ENCODE results near the gene ADCK2.
A peak's percentile ranks its signal among the peaks of the same experiment; 100 is the strongest.
"Not testable (repeated sequence)": the region's sequence is repeated elsewhere in the genome, so short reads cannot be mapped to it uniquely, and the experiment has no call there.

The ADCK2 gene

DNA sequence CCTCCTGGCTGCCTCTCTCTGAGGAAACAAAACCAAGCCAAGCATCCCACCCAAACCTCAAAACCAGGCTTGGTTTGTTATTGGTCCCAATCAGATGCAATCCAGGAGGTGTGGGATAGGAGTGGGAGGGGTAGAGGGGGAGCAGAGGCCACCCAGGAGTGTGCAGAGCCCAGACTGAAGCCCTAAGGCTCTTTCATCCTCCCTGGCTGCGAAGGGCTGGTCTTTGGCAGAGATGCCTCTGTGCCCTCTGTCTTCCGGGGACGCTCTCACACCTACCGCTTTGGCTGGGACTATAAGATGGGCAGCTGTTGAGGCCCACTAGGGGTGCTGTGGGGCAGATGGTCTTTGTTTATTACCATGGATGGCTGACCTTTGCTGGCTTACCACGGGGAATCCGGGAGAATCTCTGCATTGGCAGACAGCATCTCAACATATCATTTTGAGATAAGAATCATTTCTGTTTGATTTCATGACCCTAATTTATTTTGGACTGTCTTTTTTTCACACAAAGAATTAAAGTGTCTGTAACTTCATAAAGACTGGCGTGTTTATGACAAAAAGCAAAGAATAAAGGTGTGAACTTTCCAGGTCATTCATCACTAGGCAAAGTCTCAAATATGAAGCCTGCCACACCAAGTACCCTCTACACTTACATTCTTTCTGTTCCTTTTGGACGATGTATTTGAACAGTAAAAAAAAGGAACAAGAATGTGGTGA lies 25.7 kb upstream of the ADCK2 start:
- peak; percentile 12 for DNase-seq

DNA sequence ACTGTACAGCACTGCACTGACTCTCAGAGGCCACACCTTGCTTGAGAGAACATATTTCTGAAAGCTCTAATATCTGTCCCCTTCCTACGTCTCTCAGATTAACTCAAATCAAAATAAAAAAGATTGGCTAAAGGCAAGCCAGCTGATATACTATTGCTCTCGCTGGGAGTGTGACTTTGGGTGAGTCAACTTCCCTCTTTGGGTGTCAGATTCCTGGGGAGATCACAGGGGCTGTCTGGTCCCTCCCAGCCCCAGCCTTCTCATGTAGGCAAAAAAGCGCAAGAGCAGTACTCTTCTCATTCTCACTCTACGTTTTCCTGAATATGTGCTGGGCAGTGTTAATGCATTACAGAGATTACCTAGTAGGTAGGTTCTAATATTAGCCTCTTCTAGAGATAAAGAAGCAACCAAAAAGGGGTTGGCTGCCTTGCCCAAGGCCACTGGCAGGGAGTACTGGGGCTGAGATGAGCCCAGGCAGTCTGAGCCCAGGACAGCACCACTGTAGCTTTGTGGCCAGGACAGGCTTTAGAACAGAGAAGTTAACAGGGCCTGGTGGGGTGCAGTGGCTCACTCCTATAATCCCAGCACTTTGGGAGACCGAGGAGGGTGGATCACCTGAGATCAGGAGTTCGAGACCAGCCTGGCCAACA lies 23.1 kb upstream of the ADCK2 start:
- no peak for DNase-seq

DNA sequence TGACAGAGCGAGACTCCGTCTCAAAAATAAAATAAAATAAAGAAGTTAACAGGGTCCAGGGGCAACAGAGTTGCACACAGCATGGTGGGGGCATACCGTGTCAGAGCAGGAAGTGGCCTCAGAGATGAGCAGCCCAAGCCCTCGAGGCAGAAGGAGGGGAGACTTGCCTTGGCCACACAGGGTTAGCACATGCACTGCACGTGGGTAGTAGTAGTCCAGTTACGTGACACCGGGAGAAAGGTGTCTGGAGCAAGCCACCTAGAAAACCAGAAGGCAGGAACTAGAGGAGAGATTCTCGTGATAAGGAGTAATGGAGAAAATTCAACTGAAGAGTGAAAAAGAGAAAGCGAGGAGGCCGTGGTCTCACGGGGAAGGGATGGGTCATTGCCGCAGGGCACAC lies 22.4 kb upstream of the ADCK2 start:
- DNase-seq, result no peak

- DNase-seq, result no peak
These were observed 19.2 kb upstream of the ADCK2 start for GRCh38 chr7:140653319-140654108.

DNA sequence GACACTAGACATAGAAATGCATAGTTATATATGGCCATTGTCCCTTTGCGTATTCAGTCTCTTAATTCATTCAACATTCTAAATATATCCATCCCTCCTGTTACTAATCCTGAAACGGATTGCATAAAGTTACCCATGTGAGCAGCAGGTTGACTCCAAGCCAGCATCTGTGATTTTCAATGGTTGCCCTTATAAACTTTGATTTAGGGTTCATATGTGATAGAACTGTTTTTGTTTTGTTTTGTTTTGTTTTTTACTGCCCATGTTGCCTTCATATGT lies 18.7 kb upstream of the ADCK2 start:
- no peak for DNase-seq

DNA sequence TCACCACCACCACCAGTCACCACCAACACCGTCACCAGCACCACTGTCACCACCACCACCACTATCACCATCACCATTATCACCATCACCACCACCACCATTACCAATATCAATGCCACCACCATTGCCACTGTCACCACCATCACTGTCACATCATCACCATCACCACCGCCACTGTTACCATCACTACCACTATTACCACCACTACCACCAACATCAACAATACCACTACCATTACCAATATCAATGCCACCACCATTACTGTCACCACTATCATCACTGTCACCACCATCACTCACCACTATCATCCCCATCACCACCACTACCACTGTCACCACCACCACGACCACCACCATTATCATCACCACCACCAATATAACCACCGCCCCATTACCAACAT lies 18.1 kb upstream of the ADCK2 start:
- DNase-seq, result no peak

DNA sequence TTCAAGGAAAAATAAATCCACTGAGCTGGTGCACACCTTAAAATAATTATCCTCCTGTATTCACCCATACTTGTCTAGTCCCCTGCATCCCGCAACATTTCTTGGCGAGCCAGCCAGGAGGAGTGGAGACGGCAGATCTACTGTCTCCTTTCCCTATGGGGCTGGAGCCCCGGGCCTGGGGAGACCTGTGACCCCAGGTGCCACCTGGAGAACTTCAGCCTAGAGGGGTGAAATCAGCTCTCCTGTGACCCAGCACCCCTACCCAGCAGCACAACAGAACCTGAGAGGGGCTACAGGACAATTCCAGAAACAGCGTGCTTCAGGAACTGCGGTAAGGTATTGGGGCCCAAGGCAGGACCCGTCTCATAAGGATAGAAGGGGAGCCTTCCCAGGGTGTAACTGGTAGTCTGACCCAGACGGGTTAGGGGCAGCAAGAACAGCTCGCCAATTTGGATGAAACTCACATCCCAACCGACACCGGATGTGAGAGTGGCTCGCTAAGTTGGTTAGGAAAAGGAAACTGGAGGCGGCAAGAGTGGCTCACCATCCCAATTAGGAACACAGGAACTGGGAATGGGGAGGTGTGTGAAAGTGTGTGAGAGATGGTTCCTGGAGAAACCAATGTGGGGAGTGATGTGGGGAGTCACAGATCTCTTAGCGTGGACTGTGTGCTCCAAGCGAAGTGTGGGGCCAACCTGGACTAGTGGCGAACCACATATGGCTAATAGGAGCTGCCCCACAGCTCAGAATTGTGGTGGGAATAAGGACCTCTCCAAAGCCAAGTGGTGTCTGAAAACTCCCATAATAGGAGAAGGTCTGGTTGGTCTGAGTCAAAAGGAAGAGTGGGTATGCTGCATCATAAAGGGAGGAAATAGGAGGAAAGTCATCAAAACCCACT lies 17.0 kb upstream of the ADCK2 start:
- no peak for DNase-seq

- DNase-seq, result no peak
These were observed 15.9 kb upstream of the ADCK2 start for GRCh38 chr7:140656548-140657515.

DNA sequence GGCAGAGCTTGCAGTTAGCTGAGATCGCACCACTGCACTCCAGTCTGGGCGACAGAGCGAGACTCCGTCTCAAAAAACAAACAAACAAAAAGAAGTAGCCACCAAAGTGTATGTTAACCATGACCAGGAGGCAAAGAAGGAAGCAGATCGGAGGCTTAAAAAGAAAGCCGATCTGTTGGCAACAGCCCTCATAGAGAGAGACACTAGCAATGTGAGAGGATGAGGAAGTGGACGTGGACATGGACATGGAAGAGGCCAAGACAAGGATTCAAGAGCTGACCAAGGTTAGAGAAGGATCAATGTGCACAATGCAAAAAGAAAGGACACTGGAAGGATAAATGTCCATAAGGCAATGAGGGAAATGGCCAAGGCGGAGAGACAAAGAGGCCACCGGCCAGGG lies 14.9 kb upstream of the ADCK2 start:
- no peak for DNase-seq

DNA sequence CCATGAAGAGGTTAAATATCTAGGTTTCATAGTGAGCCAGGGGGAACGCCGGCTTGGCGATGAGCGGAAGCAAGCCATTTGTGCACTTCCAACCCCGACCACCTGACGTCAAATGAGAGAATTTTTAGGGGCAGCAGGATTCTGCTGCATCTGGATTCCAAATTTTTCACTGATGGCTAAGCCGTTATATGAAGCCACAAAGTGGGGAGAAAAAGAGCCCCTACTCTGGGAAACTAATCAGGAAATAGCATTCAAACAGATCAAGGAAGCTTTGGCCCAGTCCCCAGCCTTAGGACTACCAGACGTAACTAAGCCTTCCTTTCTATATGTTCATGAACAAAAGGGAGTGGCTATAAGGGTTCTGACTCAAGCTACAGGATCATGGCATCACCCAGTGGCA lies 12.9 kb upstream of the ADCK2 start:
- DNase-seq, result no peak

DNA sequence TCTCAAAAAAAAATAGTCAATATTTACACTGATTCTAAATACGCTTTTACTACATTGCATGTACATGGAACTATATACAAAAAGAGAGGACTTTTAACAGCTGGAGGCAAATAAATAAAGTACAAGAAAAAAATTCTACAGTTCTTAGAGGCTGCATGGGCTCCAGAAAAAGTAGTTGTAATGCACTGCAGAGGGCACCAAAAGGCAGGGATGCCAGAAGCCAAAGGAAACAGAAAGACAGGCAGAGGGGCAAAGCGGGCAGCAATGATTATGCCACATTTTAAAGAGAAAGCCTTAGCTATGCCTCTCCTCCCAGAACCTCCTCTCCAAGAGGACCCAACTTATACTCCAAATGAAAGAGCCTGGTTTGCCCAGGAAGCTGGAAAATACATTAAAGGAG lies 11.6 kb upstream of the ADCK2 start:
- DNase-seq, result no peak

DNA sequence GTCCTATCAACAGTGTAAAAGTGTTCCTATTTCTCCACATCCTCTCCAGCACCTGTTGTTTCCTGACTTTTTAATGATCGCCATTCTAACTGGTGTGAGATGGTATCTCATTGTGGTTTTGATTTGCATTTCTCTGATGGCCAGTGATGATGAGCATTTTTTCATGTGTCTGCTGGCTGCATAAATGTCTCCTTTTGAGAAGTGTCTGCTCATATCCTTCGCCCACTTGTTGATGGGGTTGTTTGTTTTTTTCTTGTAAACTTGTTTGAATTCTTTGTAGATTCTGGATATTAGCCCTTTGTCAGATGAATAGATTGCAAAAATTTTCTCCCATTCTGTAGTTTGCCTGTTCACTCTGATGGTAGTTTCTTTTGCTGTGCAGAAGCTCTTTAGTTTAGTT lies 9.8 kb upstream of the ADCK2 start:
- DNase-seq, result not testable (repeated sequence)

DNA sequence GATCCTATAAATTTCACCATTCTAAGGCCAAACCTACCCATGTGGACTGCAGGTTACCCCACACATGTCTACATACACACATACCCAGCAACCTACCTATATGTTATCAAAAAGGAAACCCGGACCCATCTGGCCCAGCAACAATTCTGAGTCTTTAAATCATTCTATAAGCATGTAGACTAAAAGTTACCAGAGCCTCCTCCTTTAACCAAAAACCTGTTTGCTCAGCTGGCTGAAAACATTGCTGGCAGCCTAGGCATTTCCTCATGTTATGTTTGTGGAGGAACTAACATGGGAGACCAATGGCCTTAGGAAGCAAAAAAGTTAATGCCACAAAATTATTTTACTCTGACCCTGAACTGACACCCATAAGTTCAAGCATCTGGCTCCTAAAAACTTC lies 5.3 kb upstream of the ADCK2 start:
- DNase-seq, result no peak

- DNase-seq, result no peak
These were observed 4.1 kb upstream of the ADCK2 start for GRCh38 chr7:140668641-140669040.

DNA sequence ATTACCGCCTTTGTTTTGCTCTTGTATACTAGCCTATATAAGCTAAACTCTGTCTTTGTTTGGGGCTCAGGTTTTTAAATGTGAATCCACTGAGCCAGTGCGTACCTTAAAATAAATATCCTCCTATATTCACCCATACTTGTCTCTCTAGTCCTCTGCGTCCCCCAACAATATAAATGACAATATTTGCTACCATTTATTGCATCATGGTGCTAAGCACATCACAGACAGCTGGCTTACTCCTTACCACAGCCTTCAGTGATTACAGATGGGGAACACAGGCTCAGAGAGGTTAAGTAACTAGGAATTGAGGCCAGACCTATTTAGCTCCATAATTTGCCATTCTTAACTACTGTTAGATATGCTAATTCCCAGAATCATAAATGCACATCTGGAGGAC lies 3.4 kb upstream of the ADCK2 start:
- no peak for DNase-seq

DNA sequence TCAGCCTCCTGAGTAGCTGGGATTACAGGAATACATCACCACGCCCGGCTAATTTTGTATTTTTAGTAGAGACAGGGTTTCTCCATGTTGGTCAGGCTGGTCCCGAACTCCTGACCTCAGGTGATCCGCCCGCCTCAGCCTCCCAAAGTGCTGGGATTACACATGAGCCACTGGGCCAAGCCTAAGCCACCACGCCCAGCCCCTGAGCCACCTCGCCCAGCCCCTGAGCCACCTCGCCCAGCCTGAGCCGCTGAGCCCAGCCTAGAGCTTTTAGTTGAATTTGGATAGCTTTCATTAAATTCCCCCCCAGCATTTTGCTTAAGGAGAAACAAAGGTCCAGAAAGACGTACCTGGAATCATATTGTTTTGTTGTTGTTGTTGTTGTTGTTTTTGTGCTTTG lies 2.9 kb upstream of the ADCK2 start:
- not testable (repeated sequence) for DNase-seq

GRCh38 chr7:140670343-140670935 lies 2.3 kb upstream of the ADCK2 start:
- DNase-seq, result no peak

DNA sequence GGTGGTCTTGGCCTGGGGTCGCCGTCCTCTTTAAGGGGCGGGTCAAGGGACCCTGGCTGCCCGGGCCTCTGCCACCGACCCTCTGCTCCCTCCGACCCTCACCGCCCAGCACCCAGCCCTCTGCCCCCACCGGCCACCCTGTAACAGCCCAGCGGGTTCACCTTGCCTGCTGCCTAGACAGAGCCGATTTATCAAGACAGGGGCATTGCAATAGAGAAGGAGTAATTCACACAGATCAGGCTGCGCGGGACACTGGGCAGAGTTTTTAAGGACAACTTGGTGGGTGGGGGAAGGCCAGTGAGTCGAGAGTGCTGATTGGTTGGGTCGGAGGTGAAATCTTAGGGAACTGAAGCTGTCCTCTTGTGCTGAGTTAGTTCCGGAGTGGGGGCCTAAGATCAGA lies 779 bp upstream of the ADCK2 start:
- no peak for DNase-seq

- DNase-seq, result peak; percentile 37
These were observed 473 bp downstream of the ADCK2 start for GRCh38 chr7:140673063-140673773.

DNA sequence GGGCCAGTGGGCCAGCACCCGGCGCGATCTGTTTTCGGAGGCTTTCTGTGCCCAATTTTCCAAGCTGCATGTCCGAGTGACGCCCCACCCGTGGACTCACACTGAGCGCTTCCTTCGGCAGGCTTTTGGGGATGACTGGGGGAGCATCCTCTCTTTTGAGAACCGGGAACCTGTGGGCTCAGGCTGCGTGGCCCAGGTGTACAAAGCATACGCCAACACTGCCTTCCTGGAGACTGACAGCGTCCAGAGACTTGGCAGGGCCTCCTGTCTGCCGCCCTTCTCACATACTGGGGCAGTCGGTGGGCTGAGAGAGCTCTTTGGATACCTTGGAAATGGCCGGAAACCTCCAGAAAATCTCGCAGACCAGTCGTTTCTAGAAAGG lies 1.0 kb downstream of the ADCK2 start:
- DNase-seq, result no peak

DNA sequence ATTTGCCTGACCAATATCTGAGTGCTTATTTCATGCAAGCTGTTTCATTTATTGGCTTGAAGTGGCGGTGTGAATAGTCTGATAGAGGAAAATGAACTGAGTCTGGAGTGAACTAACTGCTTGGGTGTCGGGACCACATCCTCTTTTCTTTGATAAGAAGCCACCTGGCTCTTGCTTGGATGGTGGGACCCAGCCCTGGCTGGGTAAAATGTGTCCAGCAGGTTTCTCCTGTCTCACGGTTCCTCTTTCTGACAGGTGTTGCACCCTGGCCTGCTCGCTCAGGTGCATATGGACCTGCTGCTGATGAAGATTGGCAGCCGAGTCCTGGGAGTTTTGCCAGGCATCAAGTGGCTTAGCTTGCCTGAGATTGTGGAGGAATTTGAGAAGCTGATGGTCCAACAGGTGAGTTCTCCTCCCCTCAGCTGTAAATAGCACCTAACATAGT lies 1.6 kb downstream of the ADCK2 start:
- DNase-seq, result no peak

Data from T-helper 9 cell (primary cell).